Cardiac muscle cell (in vitro differentiated cells and primary cell): ENCODE data around the gene BCL10. TPM values are rescaled to one million over a fixed set of nuclear protein-coding genes. Genes with fewer than 3 reads are reported as not detected.

Experiments
- DNase-seq, 2 donors: peaks; one replicate each; pipeline versions ENCODE4 v3.0.0 to v3.0.0-alpha.2; 2010 to 2017; ENCODE audit warnings: low read depth in 1 of 2, low spot score in 1 of 2
- H3K27ac ChIP-seq: fragments of 200-600 bp; sonication (generic); 2 replicates; pipeline ENCODE4 v1.5.1; 2016
- H3K27me3 ChIP-seq: fragments of 200-600 bp; sonication (generic); 2 replicates; pipeline ENCODE4 v1.6.0; 2016; ENCODE audit warnings: control low read depth
- H3K36me3 ChIP-seq: fragments of 200-600 bp; sonication (generic); 2 replicates; pipeline ENCODE4 v1.5.1; 2016; ENCODE audit warnings: control low read depth
- H3K4me1 ChIP-seq: fragments of 200-600 bp; sonication (generic); 2 replicates; pipeline ENCODE4 v1.8.1; 2017; ENCODE audit warnings: low read depth, mild to moderate bottlenecking, mixed run types
- H3K4me3 ChIP-seq: fragments of 200-600 bp; sonication (generic); 2 replicates; pipeline ENCODE4 v1.5.1; 2016; ENCODE audit warnings: mild to moderate bottlenecking
- H3K9me3 ChIP-seq: fragments of 200-600 bp; sonication (generic); 2 replicates; pipeline ENCODE4 v1.5.1; 2017; ENCODE audit warnings: low read depth, mild to moderate bottlenecking, control low read depth
- polyA plus RNA-seq: library from polyadenylated mRNA; unstranded; fragments of >200 nt; fragmentation: Nextera tagmentation; extraction: Ambion mirVana; gene quantifications from 2 replicates; pipeline ENCODE4 v1.2.1, GENCODE V29; 2016
- total RNA-seq: library from RNA; depleted of rRNA; stranded (reverse); fragments of >200 nt; gene quantifications from 2 replicates; pipeline ENCODE4 v1.2.3, GENCODE V29; 2016
- TF ChIP-seq, protein P1 (sequence below): IDR thresholded peaks from 2 replicates; pipeline ENCODE4 v1.5.1; 2012; ENCODE audit warnings: low read depth, mild to moderate bottlenecking, low read length

BCL10 gene
- total and polyA plus RNA-seq, 2 experiments from 2014 or later = 11.7 to 12.8 TPM

DNA sequence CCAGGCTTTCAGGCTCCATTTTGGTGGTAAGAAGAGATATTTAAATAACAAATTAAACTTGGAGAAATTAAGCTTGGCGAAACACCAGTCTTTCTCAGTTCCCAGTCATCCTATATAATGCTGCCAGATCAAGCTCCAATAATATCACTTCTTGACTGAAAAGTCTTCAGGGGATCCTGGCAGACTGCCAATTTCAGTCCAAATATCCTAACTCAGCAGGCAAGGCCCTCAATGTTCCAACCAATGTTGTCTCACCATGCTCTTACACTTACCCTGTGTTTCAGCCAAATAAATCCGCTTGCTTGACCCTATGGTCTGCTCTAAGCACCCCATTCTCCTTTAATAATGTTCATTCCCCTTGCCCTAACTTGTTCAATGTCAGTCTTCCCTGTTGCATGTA lies 39.9 kb upstream of the BCL10 start:
- Histone ChIP-seq H3K36me3 (no peaks in the 10 kb centered on the region), H3K4me3 (no peak overlapping the region), H3K4me1 (peaks cover 25% of the 10 kb centered on the region), H3K27me3 (no peaks in the 10 kb centered on the region), H3K9me3 (no peaks in the 10 kb centered on the region), H3K27ac (peak overlapping the region; percentile 36)
- TF ChIP-seq, protein P1, sequence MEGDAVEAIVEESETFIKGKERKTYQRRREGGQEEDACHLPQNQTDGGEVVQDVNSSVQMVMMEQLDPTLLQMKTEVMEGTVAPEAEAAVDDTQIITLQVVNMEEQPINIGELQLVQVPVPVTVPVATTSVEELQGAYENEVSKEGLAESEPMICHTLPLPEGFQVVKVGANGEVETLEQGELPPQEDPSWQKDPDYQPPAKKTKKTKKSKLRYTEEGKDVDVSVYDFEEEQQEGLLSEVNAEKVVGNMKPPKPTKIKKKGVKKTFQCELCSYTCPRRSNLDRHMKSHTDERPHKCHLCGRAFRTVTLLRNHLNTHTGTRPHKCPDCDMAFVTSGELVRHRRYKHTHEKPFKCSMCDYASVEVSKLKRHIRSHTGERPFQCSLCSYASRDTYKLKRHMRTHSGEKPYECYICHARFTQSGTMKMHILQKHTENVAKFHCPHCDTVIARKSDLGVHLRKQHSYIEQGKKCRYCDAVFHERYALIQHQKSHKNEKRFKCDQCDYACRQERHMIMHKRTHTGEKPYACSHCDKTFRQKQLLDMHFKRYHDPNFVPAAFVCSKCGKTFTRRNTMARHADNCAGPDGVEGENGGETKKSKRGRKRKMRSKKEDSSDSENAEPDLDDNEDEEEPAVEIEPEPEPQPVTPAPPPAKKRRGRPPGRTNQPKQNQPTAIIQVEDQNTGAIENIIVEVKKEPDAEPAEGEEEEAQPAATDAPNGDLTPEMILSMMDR = no peak
- no peak for DNase-seq

DNA sequence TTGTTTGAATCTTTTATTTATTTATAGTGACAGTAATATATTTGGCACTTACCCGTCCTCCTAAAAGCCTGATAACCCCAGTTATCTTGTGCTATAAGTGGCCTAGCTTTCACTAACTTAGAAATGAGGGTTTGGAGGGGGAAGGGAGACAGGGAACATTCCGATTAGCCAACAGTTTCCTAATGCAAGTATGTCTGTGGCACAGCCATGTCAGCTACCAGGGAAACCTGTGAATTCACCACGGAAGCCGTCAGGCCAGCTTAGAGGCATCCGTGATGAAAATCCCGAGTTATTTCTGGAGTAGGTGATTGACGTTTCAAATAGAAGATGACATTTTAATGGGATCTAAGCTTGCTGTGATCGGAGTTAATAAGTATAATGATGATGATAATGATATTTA lies 39.4 kb upstream of the BCL10 start:
- no peaks in the 10 kb centered on the region for H3K27me3 ChIP-seq
- TF ChIP-seq, protein P1 = no peak
- DNase-seq = peak; percentile 20 to 52
- H3K9me3 ChIP-seq = no peaks in the 10 kb centered on the region
- H3K27ac ChIP-seq = peak overlapping the region; percentile 36
- H3K4me3 ChIP-seq = no peak overlapping the region
- no peaks in the 10 kb centered on the region for H3K36me3 ChIP-seq
- peaks cover 25% of the 10 kb centered on the region for H3K4me1 ChIP-seq

DNA sequence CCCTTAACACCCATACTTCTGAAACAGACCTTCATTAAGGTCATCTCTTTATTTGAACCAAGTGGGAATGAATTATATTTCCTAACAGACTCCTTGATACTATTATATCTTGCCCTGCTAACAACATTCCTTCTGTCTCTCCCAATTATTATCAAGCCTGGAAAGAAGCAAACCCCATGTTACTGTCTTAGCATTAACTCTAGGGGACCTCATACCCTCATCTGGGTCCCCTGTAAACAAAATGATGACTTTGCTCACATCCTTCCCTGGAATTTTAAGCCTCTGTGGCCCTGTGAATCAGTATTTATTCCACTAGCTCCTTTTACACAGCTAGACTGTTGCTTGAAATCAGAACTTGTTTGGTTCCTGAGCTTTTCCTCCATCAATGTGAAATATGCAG lies 38.3 kb upstream of the BCL10 start:
- Histone ChIP-seq H3K27ac (peak overlapping the region; percentile 24), H3K4me3 (no peak overlapping the region), H3K36me3 (no peaks in the 10 kb centered on the region), H3K27me3 (no peaks in the 10 kb centered on the region), H3K4me1 (peaks cover 25% of the 10 kb centered on the region), H3K9me3 (no peaks in the 10 kb centered on the region)
- DNase-seq = no peak
- TF ChIP-seq, protein P1 = no peak

DNA sequence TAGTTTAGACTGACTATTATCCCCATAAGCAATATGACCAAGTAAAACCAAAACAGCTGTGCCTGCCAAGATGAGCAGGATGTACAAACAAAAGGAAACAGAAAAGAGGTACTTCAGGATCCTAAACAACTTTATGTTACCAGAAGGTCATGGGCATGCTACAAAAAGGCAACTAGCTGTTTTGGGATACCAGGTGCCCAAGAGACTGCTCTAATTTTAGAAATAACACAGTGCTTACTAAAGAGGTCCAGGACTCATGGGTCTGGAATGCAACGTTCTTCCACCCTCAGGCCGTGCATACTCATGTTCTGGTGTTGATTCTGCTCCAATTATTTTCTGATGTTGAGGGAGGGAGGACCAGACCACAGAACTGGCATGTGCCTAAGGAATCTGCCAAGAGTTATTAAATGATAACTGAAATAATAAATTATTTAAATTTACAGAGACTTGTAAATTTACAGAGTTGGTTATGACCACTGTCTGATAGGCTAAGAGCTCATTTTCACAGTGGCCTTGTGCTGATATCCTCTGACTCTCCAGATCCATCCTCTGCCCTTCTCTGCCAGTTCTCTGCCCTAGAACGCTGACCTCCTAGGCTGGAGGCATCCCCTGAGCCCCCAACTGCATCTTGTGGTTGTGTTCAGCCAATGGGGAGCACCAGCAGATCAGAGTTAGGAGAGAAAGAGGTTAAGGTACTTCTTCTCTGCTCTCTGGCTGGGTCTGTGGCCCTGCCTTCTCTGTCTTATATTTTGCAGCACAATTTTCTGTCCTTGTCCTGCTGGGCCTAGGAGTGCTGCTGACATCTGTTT lies 37.7 kb upstream of the BCL10 start:
- Histone ChIP-seq H3K36me3 (no peaks in the 10 kb centered on the region), H3K4me3 (no peak overlapping the region), H3K27me3 (no peaks in the 10 kb centered on the region), H3K4me1 (peaks cover 25% of the 10 kb centered on the region), H3K9me3 (no peaks in the 10 kb centered on the region), H3K27ac (peak overlapping the region; percentile 24)
- TF ChIP-seq, protein P1 = no peak
- peak in 1 of 2 donors; percentile 89 for DNase-seq

DNA sequence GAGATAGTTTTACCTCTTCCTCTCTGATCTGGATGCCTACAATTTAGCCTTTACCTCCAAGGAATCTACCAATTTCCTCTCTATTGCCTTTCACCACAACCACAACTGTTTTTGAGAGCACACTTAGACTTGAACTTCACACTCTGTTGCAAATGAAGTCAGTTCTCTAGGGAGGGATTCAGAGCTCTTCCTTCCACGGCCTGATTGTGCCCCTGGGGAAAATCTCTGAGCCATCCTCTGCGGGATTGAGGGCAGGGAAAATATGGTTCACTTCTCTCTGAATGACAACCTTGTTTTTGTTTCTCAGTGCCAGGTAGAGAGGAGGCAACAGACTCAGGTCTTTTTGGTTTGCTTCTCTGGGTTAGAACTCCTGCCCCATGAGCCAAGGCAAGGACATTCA lies 35.4 kb upstream of the BCL10 start:
- H3K27me3 ChIP-seq = no peaks in the 10 kb centered on the region
- DNase-seq = no peak
- TF ChIP-seq, protein P1 = no peak
- H3K4me1 ChIP-seq = peaks cover 25% of the 10 kb centered on the region
- no peaks in the 10 kb centered on the region for H3K9me3 ChIP-seq
- no peaks in the 10 kb centered on the region for H3K36me3 ChIP-seq
- no peak overlapping the region for H3K27ac ChIP-seq
- H3K4me3 ChIP-seq = no peak overlapping the region
